ENCODE results near the gene NCAN.

The NCAN gene

GRCh38 chr19:19262190-19263057, 50.7 kb downstream of the NCAN start:
- DNase-seq: no peak

- DNase-seq: peak; percentile 25
Measured at GRCh38 chr19:19263886-19264487, 52.2 kb downstream of the NCAN start.

- peak; percentile 28 for DNase-seq
Measured at GRCh38 chr19:19267305-19267704, 55.5 kb downstream of the NCAN start.

- DNase-seq: peak; percentile 25
Measured at GRCh38 chr19:19268453-19269385, 57.0 kb downstream of the NCAN start.

GRCh38 chr19:19269952-19270694, 58.4 kb downstream of the NCAN start:
- DNase-seq: peak; percentile 56

GRCh38 chr19:19270749-19271571, 59.2 kb downstream of the NCAN start:
- DNase-seq: peak; percentile 31

- DNase-seq: no peak
Measured at GRCh38 chr19:19271828-19272599, 60.3 kb downstream of the NCAN start.

- DNase-seq: peak; percentile 15
Measured at GRCh38 chr19:19274146-19274545, 62.4 kb downstream of the NCAN start.

- DNase-seq: peak; percentile 36
Measured at GRCh38 chr19:19274716-19275565, 63.2 kb downstream of the NCAN start.

- peak; percentile 44 for DNase-seq
Measured at GRCh38 chr19:19276386-19276785, 64.6 kb downstream of the NCAN start.

- DNase-seq: no peak
Measured at GRCh38 chr19:19276851-19277250, 65.1 kb downstream of the NCAN start.

GRCh38 chr19:19278315-19278714, 66.6 kb downstream of the NCAN start:
- no peak for DNase-seq

- DNase-seq: peak; percentile 5
Measured at GRCh38 chr19:19279062-19279612, 67.4 kb downstream of the NCAN start.

GRCh38 chr19:19279853-19280252, 68.1 kb downstream of the NCAN start:
- peak; percentile 15 for DNase-seq

GRCh38 chr19:19280561-19280960, 68.8 kb downstream of the NCAN start:
- DNase-seq: no peak

GRCh38 chr19:19285686-19286085, 73.9 kb downstream of the NCAN start:
- no peak for DNase-seq

GRCh38 chr19:19292607-19293006, 80.8 kb downstream of the NCAN start:
- DNase-seq: no peak

- DNase-seq: no peak
Measured at GRCh38 chr19:19294914-19295313, 83.2 kb downstream of the NCAN start.

GRCh38 chr19:19296953-19297689, 85.4 kb downstream of the NCAN start:
- no peak for DNase-seq
